ENCODE measurements around the gene MPZL3.
A peak's percentile ranks its signal among the peaks of the same experiment; 100 is the strongest.

The MPZL3 gene

DNA sequence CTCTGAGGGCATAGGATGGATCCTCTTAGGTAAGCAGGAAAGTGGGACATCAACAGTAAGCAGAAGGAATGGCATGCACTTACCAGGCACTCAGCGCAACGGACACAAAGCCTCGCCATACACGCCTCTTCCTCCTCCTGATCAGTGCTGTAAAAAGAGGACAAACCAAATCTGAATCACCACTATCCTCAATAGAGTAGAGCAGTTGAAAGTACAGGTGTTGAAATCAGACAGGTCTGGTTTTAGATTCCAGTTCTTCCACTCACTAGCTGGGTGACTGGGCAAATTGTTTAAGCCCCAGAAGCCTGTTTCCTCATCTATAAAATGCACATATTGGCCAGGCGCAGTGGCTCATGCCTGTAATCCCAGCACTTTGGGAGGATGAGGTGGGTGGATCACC is 18.8 kb downstream of the MPZL3 start:
- Histone ChIP-seq H3K4me3 (no peak overlapping the region), H3K27ac (no peak overlapping the region)
- TF ChIP-seq, protein P1, sequence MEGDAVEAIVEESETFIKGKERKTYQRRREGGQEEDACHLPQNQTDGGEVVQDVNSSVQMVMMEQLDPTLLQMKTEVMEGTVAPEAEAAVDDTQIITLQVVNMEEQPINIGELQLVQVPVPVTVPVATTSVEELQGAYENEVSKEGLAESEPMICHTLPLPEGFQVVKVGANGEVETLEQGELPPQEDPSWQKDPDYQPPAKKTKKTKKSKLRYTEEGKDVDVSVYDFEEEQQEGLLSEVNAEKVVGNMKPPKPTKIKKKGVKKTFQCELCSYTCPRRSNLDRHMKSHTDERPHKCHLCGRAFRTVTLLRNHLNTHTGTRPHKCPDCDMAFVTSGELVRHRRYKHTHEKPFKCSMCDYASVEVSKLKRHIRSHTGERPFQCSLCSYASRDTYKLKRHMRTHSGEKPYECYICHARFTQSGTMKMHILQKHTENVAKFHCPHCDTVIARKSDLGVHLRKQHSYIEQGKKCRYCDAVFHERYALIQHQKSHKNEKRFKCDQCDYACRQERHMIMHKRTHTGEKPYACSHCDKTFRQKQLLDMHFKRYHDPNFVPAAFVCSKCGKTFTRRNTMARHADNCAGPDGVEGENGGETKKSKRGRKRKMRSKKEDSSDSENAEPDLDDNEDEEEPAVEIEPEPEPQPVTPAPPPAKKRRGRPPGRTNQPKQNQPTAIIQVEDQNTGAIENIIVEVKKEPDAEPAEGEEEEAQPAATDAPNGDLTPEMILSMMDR (IDR thresholded peaks at IDR 0.05): no peak

DNA sequence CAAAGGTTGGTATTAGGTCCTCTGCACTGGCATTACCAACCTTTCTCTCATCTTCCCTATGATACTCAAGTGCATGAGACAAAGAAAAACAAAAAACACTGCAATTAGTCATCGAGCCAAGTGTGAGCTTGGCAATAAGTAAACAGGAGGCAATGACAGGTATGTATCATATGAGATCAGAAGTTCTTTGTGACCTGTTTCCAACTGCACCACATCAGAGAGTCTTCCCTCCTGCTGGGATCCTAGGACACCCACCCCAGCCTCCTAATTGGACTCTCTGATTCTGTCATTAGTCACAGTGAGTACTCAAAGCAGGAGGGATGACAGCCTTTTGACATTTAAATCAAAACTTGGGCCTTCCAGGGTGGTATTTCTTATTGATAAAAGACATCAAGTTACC is 19.5 kb downstream of the MPZL3 start:
- no peak overlapping the region for H3K27ac ChIP-seq
- H3K4me3 ChIP-seq: no peak overlapping the region
- TF ChIP-seq, protein P1 (IDR thresholded peaks at IDR 0.05): no peak
- DNase-seq (ENCODE audit: low spot score): no peak

More for the DNA sequence above, 18.8 kb downstream of the MPZL3 start:
- DNase-seq (ENCODE audit: low spot score): no peak

DNA sequence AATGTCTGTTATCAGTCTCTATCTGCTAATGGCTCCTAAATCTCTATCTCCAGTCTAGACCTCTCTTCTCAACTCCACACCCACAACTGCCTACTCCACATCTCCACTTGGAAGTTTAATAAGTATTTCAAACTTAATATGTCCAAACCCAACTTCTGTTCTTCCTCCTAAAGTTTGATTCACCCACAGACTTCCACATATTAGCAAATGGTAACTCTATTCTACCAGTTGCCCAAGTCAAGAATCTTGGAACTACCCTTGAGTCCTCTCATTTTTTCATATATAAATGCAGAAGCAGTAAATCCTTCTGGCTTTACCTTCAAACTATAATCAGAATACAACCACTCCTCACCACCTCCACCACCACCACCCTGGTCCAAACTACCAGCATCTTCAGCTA is 20.7 kb downstream of the MPZL3 start:
- TF ChIP-seq, protein P1 (IDR thresholded peaks at IDR 0.05): no peak
- no peak overlapping the region for H3K4me3 ChIP-seq
- no peak for DNase-seq (ENCODE audit: low spot score)
- H3K27ac ChIP-seq: no peak overlapping the region

DNA sequence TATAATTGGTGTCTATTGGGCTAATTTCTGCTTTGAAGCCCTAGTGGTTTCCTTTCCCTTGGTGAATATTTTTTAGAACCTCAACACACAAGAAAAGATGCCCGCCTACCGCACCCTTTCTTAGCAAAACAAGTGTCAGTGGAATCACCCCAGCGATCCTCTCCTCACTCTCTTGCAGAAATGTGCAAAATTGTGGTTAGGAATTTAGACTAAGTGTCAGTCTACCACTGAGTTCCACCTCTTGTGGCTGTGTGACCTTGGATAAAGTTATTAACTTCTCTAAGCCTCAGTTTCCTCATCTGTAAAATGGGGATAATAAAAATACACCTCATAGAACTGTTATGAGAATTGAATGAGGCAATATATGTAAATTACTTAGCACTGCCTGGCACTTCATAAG is 22.1 kb downstream of the MPZL3 start:
- TF ChIP-seq, protein P1 (IDR thresholded peaks at IDR 0.05): no peak

DNA sequence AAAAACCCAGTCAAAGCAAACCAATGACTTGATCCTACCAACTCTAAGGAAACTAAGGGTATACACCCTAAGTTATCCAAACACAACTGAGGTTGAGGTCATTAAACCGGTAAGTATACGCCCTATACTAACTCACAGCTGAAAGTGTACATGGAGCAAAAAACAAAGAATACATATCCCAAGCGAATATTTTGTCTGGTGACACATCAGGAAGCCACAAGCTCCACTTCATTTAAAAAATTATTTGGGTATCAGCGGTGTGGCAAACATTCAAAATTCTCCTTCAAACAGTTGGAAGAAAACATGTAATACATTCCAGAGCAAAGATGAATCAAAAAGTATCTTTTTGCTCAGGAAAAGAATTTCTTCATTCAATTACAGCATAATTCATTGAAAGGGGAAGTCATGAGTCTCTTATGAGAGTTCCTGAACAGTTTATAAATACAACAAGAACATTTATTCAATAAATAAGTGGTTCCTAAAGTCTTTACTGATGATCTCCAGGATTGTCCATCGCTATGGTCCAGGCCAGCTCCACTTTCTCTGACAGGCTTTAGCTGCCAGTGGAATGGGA is 22.8 kb downstream of the MPZL3 start:
- no peak for DNase-seq (ENCODE audit: low spot score)
- Histone ChIP-seq H3K27ac (peak overlapping the region in 1 of 2 donors; percentile 61), H3K4me3 (no peak overlapping the region)
- TF ChIP-seq, protein P1 (IDR thresholded peaks at IDR 0.05): no peak

More for the DNA sequence above, 22.1 kb downstream of the MPZL3 start:
- peak overlapping the region in 1 of 2 donors; percentile 61 for H3K27ac ChIP-seq
- H3K4me3 ChIP-seq: no peak overlapping the region
- no peak for DNase-seq (ENCODE audit: low spot score)

DNA sequence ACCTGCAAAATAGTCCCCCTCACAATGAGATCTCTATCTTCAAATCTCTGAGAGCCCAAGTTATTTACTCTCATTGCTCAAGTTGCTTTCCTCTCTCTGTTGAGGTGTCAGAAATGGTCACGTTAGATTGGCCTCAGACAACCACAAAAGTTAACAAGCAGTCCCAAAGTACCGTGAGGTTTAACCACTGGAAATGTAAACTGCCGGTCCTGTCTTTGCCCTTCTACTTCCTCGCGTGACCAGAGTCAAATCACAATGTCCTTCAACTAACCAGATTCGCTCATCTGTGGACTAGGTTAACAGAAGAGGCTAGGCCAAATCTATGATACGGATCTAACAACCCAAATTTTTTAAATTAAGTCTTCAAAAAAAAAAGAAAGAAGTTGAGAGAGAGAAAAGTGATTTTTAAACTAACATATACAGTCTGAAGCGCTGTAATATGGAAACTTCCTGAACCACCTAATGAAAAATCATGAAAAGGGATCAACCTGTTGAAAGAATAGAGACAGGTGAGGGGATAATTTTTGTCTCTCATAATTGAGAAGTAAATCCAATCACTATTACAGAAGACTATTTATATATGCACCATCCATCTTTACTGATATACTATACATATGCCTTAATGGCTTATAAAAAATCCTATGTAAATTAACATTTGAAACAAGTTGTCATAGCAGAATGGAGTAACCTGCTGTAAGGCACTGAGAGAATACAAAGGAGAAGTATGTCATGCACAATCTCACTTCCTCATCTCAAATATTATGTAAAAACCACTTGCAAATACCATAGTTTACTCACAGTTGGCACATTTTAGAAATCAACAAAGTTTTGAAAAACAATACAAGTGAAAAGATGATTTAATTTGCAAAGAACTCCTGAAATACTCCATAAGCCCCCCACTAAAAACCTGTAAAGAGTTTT is 24.0 kb downstream of the MPZL3 start:
- Histone ChIP-seq H3K27ac (no peak overlapping the region), H3K4me3 (no peak overlapping the region)
- no peak for DNase-seq (ENCODE audit: low spot score)
- TF ChIP-seq, protein P1 (IDR thresholded peaks at IDR 0.05): no peak
